K562 (cell line): ENCODE data around the gene GNGT2. TPM values are rescaled to one million over a fixed set of nuclear protein-coding genes. Genes with fewer than 3 reads are reported as not detected.

Experiments used
- ARID2 ChIP-seq: fragments of 450-650 bp; IDR thresholded peaks from 2 replicates; pipeline ENCODE4 v1.6.1; 2017; ENCODE audit warnings: antibody characterized with exemption, mild to moderate bottlenecking
- CREB1 ChIP-seq, 2 experiments: sonication (generic) in 1 of 2; formaldehyde crosslinking in 1 of 2; IDR thresholded peaks; 2 replicates each; pipeline versions ENCODE4 v1.6.1 to v1.8.0; 2012 to 2022; ENCODE audit warnings: inconsistent platforms in 1 of 2, mild to moderate bottlenecking in 1 of 2, missing genetic modification reagents in 1 of 2, moderate library complexity in 1 of 2
- CTCF ChIP-seq, 3 experiments: IDR thresholded peaks in 2 of 3; conservative IDR thresholded peaks in 1 of 3; 2 replicates each; pipeline ENCODE4 v1.5.1; 2011 to 2012; ENCODE audit warnings: low read length in 3 of 3, mild to moderate bottlenecking in 3 of 3, control low read depth in 2 of 3, improper control_type of control experiment in 1 of 3, inconsistent platforms in 1 of 3, low read depth in 1 of 3, mixed read lengths in 1 of 3, moderate library complexity in 1 of 3; ENCODE audit not compliant: insufficient read depth in 2 of 3
- JUN ChIP-seq, 2 experiments: sonication (generic) in 1 of 2; formaldehyde crosslinking in 1 of 2; IDR thresholded peaks; 2 replicates each; pipeline versions ENCODE4 v1.6.1 to v1.8.0; 2012 to 2022; ENCODE audit warnings: borderline replicate concordance in 2 of 2, mild to moderate bottlenecking in 2 of 2, improper control_type of control experiment in 1 of 2, low read depth in 1 of 2, low read length in 1 of 2, missing genetic modification reagents in 1 of 2
- KAT8 ChIP-seq: fragments of 450-650 bp; IDR thresholded peaks from 2 replicates; pipeline ENCODE4 v1.6.1; 2016; ENCODE audit warnings: low read depth, mild to moderate bottlenecking
- MTA3 ChIP-seq: fragments of 450-650 bp; formaldehyde crosslinking; IDR thresholded peaks from 2 replicates; pipeline ENCODE4 v1.6.1; 2017; ENCODE audit warnings: mild to moderate bottlenecking, borderline replicate concordance
- NFE2 ChIP-seq: IDR thresholded peaks from 2 replicates; pipeline ENCODE4 v1.6.1; 2014; ENCODE audit warnings: antibody characterized with exemption, low read depth
- NFRKB ChIP-seq: fragments of 450-650 bp; IDR thresholded peaks from 2 replicates; pipeline ENCODE4 v1.6.1; 2016; ENCODE audit warnings: low read depth
- NR0B1 ChIP-seq: fragments of 450-650 bp; IDR thresholded peaks from one replicate; pipeline ENCODE4 v1.6.1; 2018; ENCODE audit warnings: mild to moderate bottlenecking, moderate library complexity; ENCODE audit not compliant: partially characterized antibody
- NRF1 ChIP-seq, 2 experiments: fragments of 450-650 bp; IDR thresholded peaks in 1 of 2; conservative IDR thresholded peaks in 1 of 2; 2 replicates each; pipeline ENCODE4 v1.6.1; 2014; ENCODE audit warnings: mild to moderate bottlenecking in 2 of 2
- PATZ1 ChIP-seq: fragments of 250-450 bp; sonication (Bioruptor Pico); IDR thresholded peaks from 2 replicates; pipeline ENCODE4 v1.5.0; 2020; ENCODE audit warnings: mild to moderate bottlenecking, borderline replicate concordance
- RUNX1 ChIP-seq: sonication (generic); IDR thresholded peaks from 2 replicates; pipeline ENCODE4 v1.6.1; 2016; ENCODE audit warnings: antibody characterized with exemption, low read depth
- TAF9B ChIP-seq: fragments of 450-650 bp; IDR thresholded peaks from 2 replicates; pipeline ENCODE4 v1.6.1; 2018; ENCODE audit warnings: mild to moderate bottlenecking; ENCODE audit not compliant: partially characterized antibody
- TCF7 ChIP-seq: sonication (generic); IDR thresholded peaks from 2 replicates; pipeline ENCODE4 v1.6.1; 2016; ENCODE audit warnings: antibody characterized with exemption, borderline replicate concordance
- TOE1 ChIP-seq, 2 experiments: fragments of 450-650 bp in 1 of 2; sonication (generic) in 1 of 2; formaldehyde crosslinking in 1 of 2; IDR thresholded peaks; 2 replicates each; pipeline versions ENCODE4 v1.7.1 to v1.8.0; 2016 to 2022; ENCODE audit warnings: borderline replicate concordance in 2 of 2, mild to moderate bottlenecking in 2 of 2, antibody characterized with exemption in 1 of 2, inconsistent platforms in 1 of 2, low read depth in 1 of 2, missing genetic modification reagents in 1 of 2, moderate library complexity in 1 of 2
- ZKSCAN8 ChIP-seq: fragments of 200-800 bp; sonication (Bioruptor generic); IDR thresholded peaks from 2 replicates; pipeline ENCODE4 v1.6.1; 2016; ENCODE audit warnings: missing genetic modification characterization, missing compliant biosample characterization
- ZNF121 ChIP-seq: sonication (generic); formaldehyde crosslinking; conservative IDR thresholded peaks from 2 replicates; pipeline ENCODE4 v1.8.0; 2022; ENCODE audit warnings: missing genetic modification reagents
- ZNF668 ChIP-seq: fragments of 250-450 bp; sonication (Bioruptor Pico); IDR thresholded peaks from 2 replicates; pipeline ENCODE4 v1.8.0; 2022; ENCODE audit warnings: mild to moderate bottlenecking, inconsistent platforms
- polyA plus RNA-seq, 8 experiments: library from polyadenylated mRNA; depleted of rRNA in 4 of 8; stranded (reverse) in 5 of 8; unstranded in 3 of 8; fragments of >200 nt; fragmentation: Nextera tagmentation in 2 of 8; fragmentation: Illumina TruSeq in 1 of 8; extraction: Ambion mirVana in 2 of 8; extraction: Trizol in 1 of 8; gene quantifications; 2 replicates each; pipeline versions ENCODE4 v1.2.1 to v1.2.3, GENCODE V29; 2011 to 2014; ENCODE audit warnings: inconsistent platforms in 1 of 8, missing spikeins in 1 of 8
- total RNA-seq, 7 experiments: library from RNA; depleted of rRNA in 6 of 7; stranded (reverse); fragments of >200 nt in 6 of 7; fragmentation: Illumina TruSeq in 2 of 7; extraction: Trizol in 2 of 7; gene quantifications; 2 replicates each; pipeline versions ENCODE4 v1.2.1 to v1.2.3, GENCODE V29; 2011 to 2021; ENCODE audit warnings: low replicate concordance in 1 of 7
- TF ChIP-seq, protein P1 (sequence below), 2 experiments: IDR thresholded peaks in 1 of 2; conservative IDR thresholded peaks in 1 of 2; 2 replicates each; pipeline ENCODE4 v1.6.1; 2016; ENCODE audit warnings: low read depth in 2 of 2, mild to moderate bottlenecking in 1 of 2, missing compliant biosample characterization in 1 of 2, missing genetic modification characterization in 1 of 2, moderate library complexity in 1 of 2

Gene GNGT2
- total and polyA plus RNA-seq, 9 of the 15 experiments (the other 6 are each of a cell fraction or from before 2014, with no cell fraction given), result not detected

DNA sequence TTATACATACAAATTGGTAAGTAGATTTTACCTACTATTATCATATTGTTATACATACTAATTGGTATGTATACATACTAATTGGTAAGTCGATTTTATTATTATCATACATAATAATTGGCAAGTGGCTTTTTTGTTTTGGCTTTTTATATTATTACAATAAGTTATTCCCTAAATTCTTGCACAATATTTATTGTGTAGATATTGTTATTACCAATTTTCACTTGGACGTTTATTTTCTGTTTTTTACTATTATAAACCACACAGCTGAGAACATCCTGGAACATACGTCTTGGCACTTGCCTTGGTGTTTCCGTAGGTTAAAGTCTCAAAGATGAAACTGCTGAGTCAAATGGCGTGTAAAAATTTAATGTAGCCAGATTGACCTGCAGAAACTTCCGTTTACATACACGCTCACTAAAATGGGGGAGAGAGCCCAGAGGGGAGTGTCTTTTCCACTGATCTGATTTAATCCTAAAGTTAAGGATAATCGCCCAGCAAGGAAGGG is 18.9 kb downstream of the GNGT2 start (continued):
- no peak for TF ChIP-seq KAT8
- TF ChIP-seq PATZ1 (CRISPR knock-in tag), result no peak
- 0 out of 2 replicates have a peak, but pooled peaks have one; percentile 60 for TF ChIP-seq ZKSCAN8 (CRISPR knock-in tag)
- TF ChIP-seq MTA3, result no peak
- TF ChIP-seq NFE2, result peak; percentile 78
- TF ChIP-seq JUN (IDR thresholded peaks at IDR 0.05; ENCODE audit: borderline replicate concordance, low read depth, low read length), result peak; percentile 29; the same call in 1 of the 2 replicates
- no peak for TF ChIP-seq JUN (CRISPR knock-in tag; IDR thresholded peaks at IDR 0.05; ENCODE audit: borderline replicate concordance)
- TF ChIP-seq NFRKB, result no peak
- TF ChIP-seq NR0B1, result no peak
- TF ChIP-seq ZNF121 (CRISPR knock-in tag), result no peak
- no peak for TF ChIP-seq CREB1 (IDR thresholded peaks at IDR 0.05)
- TF ChIP-seq CREB1 (CRISPR knock-in tag; IDR thresholded peaks at IDR 0.05), result no peak
- TF ChIP-seq RUNX1, result no peak
- TF ChIP-seq, protein P1, sequence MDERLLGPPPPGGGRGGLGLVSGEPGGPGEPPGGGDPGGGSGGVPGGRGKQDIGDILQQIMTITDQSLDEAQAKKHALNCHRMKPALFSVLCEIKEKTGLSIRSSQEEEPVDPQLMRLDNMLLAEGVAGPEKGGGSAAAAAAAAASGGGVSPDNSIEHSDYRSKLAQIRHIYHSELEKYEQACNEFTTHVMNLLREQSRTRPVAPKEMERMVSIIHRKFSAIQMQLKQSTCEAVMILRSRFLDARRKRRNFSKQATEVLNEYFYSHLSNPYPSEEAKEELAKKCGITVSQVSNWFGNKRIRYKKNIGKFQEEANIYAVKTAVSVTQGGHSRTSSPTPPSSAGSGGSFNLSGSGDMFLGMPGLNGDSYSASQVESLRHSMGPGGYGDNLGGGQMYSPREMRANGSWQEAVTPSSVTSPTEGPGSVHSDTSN (CRISPR knock-in tag; IDR thresholded peaks at IDR 0.05; ENCODE audit: low read depth), result no peak
- TF ChIP-seq, protein P1 (tag; conservative IDR thresholded peaks at IDR 0.05; ENCODE audit: low read depth), result 0 out of 2 replicates have a peak, but pooled peaks have one; percentile 21
- peak; percentile 64 to 71; a peak in 3 of 4 replicates for TF ChIP-seq NRF1 (conservative IDR thresholded peaks at IDR 0.05 in 1 of 2, IDR thresholded peaks at IDR 0.05 in 1 of 2)
- no peak for TF ChIP-seq TCF7
- no peak for TF ChIP-seq ZNF668 (CRISPR knock-in tag)
- no peak for TF ChIP-seq TOE1 (IDR thresholded peaks at IDR 0.05; ENCODE audit: borderline replicate concordance)
- TF ChIP-seq TOE1 (CRISPR knock-in tag; IDR thresholded peaks at IDR 0.05; ENCODE audit: borderline replicate concordance, low read depth), result no peak
- TF ChIP-seq CTCF (IDR thresholded peaks at IDR 0.05 in 2 of 3, conservative IDR thresholded peaks at IDR 0.05 in 1 of 3; ENCODE audit: insufficient read depth in 2 of 3, low read depth in 1 of 3, low read length in 3 of 3), result no peak
- no peak for TF ChIP-seq ARID2
- peak; percentile 12 for TF ChIP-seq TAF9B
